ENCODE measurements around the gene TMEM45A.

DNA sequence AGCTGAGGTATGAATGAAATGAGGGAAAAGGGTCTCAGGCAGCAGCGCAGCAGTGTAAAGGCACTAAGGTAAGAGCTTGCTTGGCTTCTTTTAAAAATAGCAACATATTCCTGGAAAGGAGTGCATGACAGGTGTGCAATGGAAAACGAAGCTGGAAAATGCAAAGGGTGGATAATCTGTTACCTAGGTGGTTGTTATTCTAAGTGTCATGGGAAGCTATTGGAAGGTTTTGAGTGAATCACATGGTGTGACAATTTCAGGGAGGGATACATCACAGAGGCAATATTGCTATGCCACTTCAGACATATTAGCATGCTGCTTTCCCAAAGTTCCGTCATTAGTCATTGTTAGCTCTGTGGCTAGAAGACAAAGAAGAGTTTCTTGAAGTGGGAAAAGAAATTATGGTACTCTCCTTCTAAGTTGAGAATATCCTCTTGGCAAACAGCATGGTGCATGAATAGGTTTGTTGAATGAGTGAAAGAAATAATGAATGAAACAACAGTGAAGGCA is 28.7 kb upstream of the TMEM45A start:
- TF ChIP-seq CTCF (IDR thresholded peaks at IDR 0.05) (no peak), POLR2A (IDR thresholded peaks at IDR 0.05) (no peak)

All from heart left ventricle (tissue), 13 donors.